HG03095 (cell line): ENCODE measurements around the gene GRAMD1B.

ENCODE experiments used
- ATAC-seq: cut with Tn5 transposase; IDR thresholded peaks from one replicate; pipeline ENCODE4 v1.9.1; 2021; ENCODE audit warnings: moderate library complexity; ENCODE audit not compliant: unreplicated experiment

Gene GRAMD1B

GRCh38 chr11:123527526-123527925 is 97.5 kb downstream of the GRAMD1B start:
- no peak for ATAC-seq

- ATAC-seq: no peak
Observed at GRCh38 chr11:123527947-123528346, 97.9 kb downstream of the GRAMD1B start.

GRCh38 chr11:123531325-123531724 is 101.3 kb downstream of the GRAMD1B start:
- ATAC-seq: no peak

GRCh38 chr11:123532131-123532530 is 102.1 kb downstream of the GRAMD1B start:
- no peak for ATAC-seq

- no peak for ATAC-seq
Observed at GRCh38 chr11:123535401-123535800, 105.3 kb downstream of the GRAMD1B start.

- ATAC-seq: no peak
Observed at GRCh38 chr11:123536690-123537437, 106.8 kb downstream of the GRAMD1B start.

- ATAC-seq: no peak
Observed at GRCh38 chr11:123537726-123538125, 107.7 kb downstream of the GRAMD1B start.

- ATAC-seq: no peak
Observed at GRCh38 chr11:123543797-123544196, 113.7 kb downstream of the GRAMD1B start.

GRCh38 chr11:123544631-123545375 is 114.7 kb downstream of the GRAMD1B start:
- ATAC-seq: no peak

GRCh38 chr11:123545726-123546270 is 115.7 kb downstream of the GRAMD1B start:
- no peak for ATAC-seq

GRCh38 chr11:123546515-123546914 is 116.4 kb downstream of the GRAMD1B start:
- ATAC-seq: no peak

- ATAC-seq: peak; percentile 91
Observed at GRCh38 chr11:123547180-123547579, 117.1 kb downstream of the GRAMD1B start.

- ATAC-seq: no peak
Observed at GRCh38 chr11:123548774-123549173, 118.7 kb downstream of the GRAMD1B start.

- no peak for ATAC-seq
Observed at GRCh38 chr11:123549926-123550917, 120.2 kb downstream of the GRAMD1B start.

GRCh38 chr11:123551079-123551478 is 121.0 kb downstream of the GRAMD1B start:
- ATAC-seq: no peak

GRCh38 chr11:123556633-123557032 is 126.6 kb downstream of the GRAMD1B start:
- ATAC-seq: no peak

- no peak for ATAC-seq
Observed at GRCh38 chr11:123558536-123559315, 128.7 kb downstream of the GRAMD1B start.

GRCh38 chr11:123559523-123559955 is 129.5 kb downstream of the GRAMD1B start:
- no peak for ATAC-seq

GRCh38 chr11:123560006-123560405 is 129.9 kb downstream of the GRAMD1B start:
- peak; percentile 62 for ATAC-seq

- no peak for ATAC-seq
Observed at GRCh38 chr11:123561431-123561800, 131.3 kb downstream of the GRAMD1B start.
